Ishikawa (cell line): ENCODE data around the gene ZNF618.

ENCODE experiments used
- CEBPB ChIP-seq: IDR thresholded peaks from 2 replicates; pipeline ENCODE4 v1.6.1; 2012
- CREB1 ChIP-seq: IDR thresholded peaks from 2 replicates; pipeline ENCODE4 v1.6.1; 2012; ENCODE audit warnings: low read depth
- EGR1 ChIP-seq: IDR thresholded peaks from 2 replicates; pipeline ENCODE4 v1.6.1; 2012
- EP300 ChIP-seq: IDR thresholded peaks from 2 replicates; pipeline ENCODE4 v1.6.1; 2012; ENCODE audit warnings: borderline replicate concordance
- FOXM1 ChIP-seq: IDR thresholded peaks from 2 replicates; pipeline ENCODE4 v1.6.1; 2012; ENCODE audit warnings: low read depth, borderline replicate concordance
- NFIC ChIP-seq: IDR thresholded peaks from 2 replicates; pipeline ENCODE4 v1.6.1; 2012
- RAD21 ChIP-seq: IDR thresholded peaks from 2 replicates; pipeline ENCODE4 v1.6.1; 2012; ENCODE audit warnings: low read depth
- REST ChIP-seq: IDR thresholded peaks from 2 replicates; pipeline ENCODE4 v1.6.1; 2012; ENCODE audit warnings: low read depth, mild to moderate bottlenecking
- TAF1 ChIP-seq: IDR thresholded peaks from 2 replicates; pipeline ENCODE4 v1.6.1; 2012; ENCODE audit warnings: low read depth, mild to moderate bottlenecking
- TCF12 ChIP-seq: IDR thresholded peaks from 2 replicates; pipeline ENCODE4 v1.6.1; 2012; ENCODE audit warnings: low read depth
- TEAD4 ChIP-seq: IDR thresholded peaks from 2 replicates; pipeline ENCODE4 v1.6.1; 2012
- USF1 ChIP-seq: IDR thresholded peaks from 2 replicates; pipeline ENCODE4 v1.6.1; 2012
- YY1 ChIP-seq: IDR thresholded peaks from 2 replicates; pipeline ENCODE4 v1.6.1; 2012; ENCODE audit warnings: low read depth
- ZBTB7A ChIP-seq: IDR thresholded peaks from 2 replicates; pipeline ENCODE4 v1.6.1; 2012; ENCODE audit warnings: low read depth
- TF ChIP-seq, protein P1 (sequence below): IDR thresholded peaks from 2 replicates; pipeline ENCODE4 v1.6.1; 2012

The ZNF618 gene

GRCh38 chr9:114085387-114085789, 209.3 kb downstream of the ZNF618 start:
- TF ChIP-seq EP300 (no peak), FOXM1 (no peak), USF1 (no peak), ZBTB7A (no peak), RAD21 (no peak), NFIC (no peak), TEAD4 (no peak)

DNA sequence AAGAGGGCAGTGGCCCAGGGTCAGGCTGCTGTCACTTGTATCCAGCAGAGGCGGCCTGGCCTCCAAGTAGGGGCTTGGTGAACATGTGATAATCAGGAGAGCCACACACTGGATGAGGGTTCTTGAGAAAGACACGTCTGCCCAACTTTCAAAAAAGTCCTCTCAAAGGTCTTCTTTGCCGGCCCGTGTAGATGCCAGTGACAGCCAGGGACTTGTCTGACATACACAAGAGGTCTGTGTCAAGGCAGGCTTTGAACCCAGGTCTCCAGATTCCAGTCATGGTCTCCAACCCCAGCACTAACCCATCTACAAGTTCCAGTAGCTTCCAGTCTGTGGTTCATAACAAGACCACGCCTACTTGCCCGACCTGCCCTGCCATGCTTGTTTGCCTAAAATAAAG, 209.9 kb downstream of the ZNF618 start:
- no peak for TF ChIP-seq NFIC
- no peak for TF ChIP-seq EP300
- TF ChIP-seq CEBPB: no peak
- TF ChIP-seq USF1: no peak
- no peak for TF ChIP-seq EGR1
- TF ChIP-seq TAF1: no peak
- no peak for TF ChIP-seq REST
- TF ChIP-seq FOXM1: no peak
- no peak for TF ChIP-seq RAD21
- no peak for TF ChIP-seq TCF12
- TF ChIP-seq, protein P1, sequence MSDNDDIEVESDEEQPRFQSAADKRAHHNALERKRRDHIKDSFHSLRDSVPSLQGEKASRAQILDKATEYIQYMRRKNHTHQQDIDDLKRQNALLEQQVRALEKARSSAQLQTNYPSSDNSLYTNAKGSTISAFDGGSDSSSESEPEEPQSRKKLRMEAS: no peak
- TF ChIP-seq YY1: no peak
- TF ChIP-seq ZBTB7A: no peak
- TF ChIP-seq CREB1: no peak
- no peak for TF ChIP-seq TEAD4

- TF ChIP-seq REST (no peak), YY1 (no peak), CREB1 (no peak), EGR1 (no peak), TAF1 (no peak), CEBPB (no peak), TEAD4 (no peak), NFIC (no peak), RAD21 (no peak), FOXM1 (no peak), ZBTB7A (no peak), USF1 (no peak), TCF12 (no peak), EP300 (no peak)
- TF ChIP-seq, protein P1: no peak
Measured at GRCh38 chr9:114086607-114087006, 210.5 kb downstream of the ZNF618 start.

DNA sequence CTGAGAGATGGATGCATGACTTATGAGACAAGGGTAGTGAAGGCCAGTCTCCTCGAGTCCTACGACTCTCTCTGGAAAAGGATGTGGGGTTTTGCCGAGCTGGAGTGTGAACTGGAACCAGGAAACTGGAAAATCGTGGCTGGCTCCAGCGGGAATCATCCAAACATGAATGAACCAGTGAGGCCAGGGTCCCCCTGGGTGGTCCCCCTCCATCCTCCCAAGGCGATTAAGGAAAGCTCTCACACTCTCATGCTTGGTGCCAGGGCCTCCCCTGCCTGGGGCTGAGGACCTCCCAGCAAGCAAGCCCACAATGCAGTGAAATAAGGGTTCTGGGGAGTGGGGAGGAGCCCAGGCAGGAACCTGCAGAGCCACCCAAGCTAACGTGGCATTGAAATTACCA, 211.6 kb downstream of the ZNF618 start:
- TF ChIP-seq YY1 (no peak), TEAD4 (no peak), CEBPB (no peak), USF1 (no peak), CREB1 (no peak), ZBTB7A (no peak), FOXM1 (no peak)
- TF ChIP-seq, protein P1: no peak

DNA sequence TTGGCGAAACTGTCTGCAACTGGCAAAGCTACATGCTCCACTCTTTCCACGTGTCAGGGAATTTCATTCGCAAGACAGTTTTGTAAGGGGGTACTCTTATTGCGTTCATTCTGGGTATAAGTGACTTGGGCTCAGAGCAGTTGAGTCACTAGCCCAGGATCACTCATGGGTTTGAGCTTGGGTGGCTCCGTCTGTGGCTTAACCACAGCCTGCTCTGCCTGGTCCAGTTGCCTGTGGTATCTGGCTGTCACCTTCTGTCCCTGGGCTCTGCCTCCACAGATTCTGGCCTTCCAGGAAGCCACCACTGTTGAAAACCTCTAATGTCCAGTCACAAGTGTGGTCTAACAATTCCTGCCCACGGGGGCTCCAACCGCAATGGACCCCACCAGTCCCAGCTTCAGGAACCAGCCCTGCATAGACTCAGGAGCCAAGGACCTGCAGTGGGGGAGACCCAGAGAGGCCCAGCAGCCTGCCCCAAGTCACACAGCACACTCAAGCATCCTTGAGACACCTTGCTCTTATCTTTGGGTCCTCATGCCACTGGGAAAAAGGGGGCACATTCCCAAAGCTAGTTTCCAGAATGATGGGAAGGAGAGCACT, 212.6 kb downstream of the ZNF618 start:
- TF ChIP-seq EP300 (no peak), TAF1 (no peak), EGR1 (no peak), ZBTB7A (no peak), TCF12 (no peak), REST (no peak), CREB1 (no peak), TEAD4 (no peak)
- TF ChIP-seq, protein P1: no peak
